ENCODE data around the gene UST.
A peak's percentile ranks its signal among the peaks of the same experiment; 100 is the strongest.

UST gene

GRCh38 chr6:149071997-149072396 lies 325.2 kb downstream of the UST start:
- no peak for DNase-seq

DNA sequence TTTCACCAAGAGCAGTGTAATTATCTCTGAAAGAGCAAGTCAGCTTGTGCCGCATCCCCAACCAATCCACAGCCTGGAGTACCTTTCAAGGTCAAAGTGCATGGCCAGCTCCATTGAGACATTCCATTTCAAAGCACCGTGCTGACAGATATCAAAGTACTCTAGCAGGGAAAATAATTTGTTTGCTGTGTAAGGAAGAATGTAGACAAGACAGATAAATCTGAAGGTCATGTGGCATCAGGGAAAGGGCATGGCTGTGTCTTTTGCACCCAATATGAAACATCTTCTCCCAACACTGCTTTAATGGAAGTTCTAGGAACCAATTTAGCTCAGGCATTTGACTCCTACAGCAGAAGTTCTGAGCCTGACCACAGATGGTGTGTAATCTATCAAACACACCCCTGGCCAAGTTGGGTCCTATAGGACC lies 328.0 kb downstream of the UST start:
- DNase-seq: no peak

DNA sequence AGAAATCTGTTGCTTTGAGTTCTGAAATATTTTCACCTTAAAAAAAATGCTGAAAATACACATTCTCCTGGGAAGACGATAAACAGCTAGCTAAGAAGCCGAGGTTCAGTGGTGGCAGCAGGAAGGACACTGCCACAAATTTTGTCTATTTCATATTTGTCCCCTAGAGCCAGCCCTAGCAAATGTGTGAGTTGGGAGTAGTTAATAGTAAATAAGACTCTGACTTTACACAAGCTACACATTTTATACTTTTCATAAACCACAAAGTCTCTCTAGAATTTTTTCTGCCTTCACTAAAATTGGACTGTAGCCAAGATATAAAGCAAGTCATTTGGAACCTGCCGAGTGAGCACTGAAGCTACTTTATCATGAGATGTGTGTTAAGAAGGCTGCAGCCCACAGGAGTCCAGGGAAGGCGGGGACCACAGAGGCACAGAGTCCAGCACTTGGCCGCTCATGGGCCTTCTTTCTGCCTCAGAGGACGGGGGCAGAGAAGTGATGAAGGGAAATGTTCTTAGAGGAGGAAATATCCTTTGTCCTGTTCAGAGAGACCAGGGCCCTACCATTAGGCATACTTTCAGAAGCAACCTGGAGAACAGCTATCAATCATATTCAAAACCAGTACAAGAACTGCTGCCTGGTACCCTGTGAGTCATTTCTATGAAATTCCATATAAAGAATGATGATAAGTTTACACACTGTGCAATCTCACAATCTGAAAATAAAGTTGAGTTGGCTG lies 329.0 kb downstream of the UST start:
- no peak for DNase-seq

DNA sequence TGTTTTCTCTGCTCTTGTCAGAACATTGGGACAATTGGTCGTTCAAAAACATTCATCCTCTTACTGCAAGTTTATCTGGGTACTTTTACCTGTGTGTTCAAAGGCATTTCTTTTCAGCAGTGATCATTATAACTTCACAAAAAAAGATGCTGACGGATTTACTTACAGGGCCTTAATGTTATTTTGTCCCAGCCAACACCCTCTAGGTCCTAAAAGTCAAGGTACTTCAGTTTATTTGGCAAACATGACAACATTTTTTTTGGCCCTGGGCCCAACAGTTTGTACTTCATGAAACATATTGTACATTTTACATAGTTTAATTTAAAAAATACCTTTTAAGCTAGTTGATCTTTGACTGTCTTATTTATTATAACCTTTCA lies 329.5 kb downstream of the UST start:
- no peak for DNase-seq

- peak; percentile 22 for DNase-seq
Observed at GRCh38 chr6:149077208-149077607, 330.4 kb downstream of the UST start.

GRCh38 chr6:149078211-149078782 lies 331.5 kb downstream of the UST start:
- DNase-seq: no peak

- DNase-seq: no peak
Observed at GRCh38 chr6:149079456-149079855, 332.6 kb downstream of the UST start.

DNA sequence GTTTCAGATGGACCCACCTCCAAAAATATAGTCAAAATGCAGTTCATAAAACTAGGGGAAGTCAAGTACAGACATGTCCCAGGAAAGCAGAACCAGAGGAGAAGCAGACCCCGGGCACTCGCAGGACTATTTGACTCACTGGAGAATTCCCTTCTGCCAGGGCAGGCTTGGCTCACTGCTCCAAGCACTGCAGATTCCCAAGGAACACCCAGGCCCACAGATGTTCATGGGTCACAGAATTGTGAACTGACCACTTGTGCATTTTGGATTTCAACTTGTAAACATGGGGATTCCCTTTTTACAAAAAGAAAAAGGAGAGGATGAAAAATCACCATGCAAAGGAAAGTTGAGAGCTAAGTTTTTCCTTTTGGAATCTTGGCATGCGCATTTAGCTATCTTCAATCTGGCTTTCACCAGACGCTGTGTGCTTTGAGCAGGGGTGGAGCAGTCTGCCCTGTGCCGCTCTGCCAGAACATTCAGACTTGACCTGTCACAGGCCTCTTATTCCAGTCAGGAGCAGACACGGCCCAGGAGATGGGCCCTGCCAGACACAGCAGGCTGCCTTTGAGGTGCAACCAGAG lies 333.2 kb downstream of the UST start:
- DNase-seq: no peak

DNA sequence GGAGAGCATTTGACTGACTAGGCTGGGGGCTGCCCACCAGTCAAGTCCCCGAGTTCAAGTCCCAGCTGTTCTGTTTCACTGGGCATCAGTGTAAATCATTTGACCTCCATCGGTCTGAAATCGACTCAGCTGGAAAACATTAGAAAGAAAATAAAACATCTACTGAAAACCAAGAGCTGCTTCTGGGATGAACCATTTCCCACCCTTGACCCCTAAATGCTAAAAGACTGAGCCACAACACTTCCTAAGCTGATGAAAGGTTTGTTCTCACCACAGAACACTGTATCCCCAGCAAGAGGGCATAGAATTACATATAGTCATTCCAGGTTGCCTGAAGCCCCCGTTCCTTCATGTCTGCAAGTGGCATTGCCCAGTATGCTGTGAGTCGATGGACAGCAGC lies 333.7 kb downstream of the UST start:
- DNase-seq: no peak

GRCh38 chr6:149081281-149081680 lies 334.5 kb downstream of the UST start:
- DNase-seq: no peak

DNA sequence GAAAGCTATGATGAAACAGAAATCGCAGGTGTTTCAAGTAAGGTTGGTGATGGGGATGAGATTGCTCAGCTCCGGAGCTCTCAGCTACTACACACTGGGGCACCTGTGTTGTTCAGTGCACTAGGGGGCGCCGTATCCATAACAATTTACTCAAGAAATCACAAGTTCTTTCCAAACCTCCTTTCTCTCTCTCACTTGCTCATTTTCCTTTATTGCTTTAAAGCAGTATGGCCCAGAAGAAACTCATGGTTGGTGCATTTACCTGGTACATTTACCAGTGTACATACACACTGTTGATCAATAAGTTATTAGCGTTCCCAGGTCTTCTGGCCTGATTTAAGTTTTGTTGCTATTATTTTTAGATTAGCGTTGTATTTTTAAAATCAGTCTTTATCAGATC lies 335.5 kb downstream of the UST start:
- peak; percentile 84 for DNase-seq

DNA sequence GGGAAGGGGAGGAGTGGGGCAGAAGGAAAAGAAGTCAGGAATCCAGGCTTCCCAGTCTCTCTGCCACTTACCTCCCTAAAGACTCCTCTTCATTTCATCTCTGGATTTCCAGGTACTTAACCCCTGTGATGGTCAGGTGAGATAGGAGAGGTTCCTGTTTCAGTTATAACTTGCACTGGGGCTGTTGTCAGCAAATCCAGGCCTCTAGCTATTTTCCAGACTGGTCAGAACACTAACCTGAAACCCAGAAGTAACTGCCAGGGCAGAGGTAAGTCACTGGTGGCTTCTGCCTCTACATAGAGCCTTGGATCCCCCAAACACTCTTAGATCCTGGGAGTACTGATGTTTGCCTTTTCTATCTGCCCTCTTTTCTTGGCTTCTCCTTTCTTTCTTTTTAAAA lies 337.2 kb downstream of the UST start:
- no peak for DNase-seq

DNA sequence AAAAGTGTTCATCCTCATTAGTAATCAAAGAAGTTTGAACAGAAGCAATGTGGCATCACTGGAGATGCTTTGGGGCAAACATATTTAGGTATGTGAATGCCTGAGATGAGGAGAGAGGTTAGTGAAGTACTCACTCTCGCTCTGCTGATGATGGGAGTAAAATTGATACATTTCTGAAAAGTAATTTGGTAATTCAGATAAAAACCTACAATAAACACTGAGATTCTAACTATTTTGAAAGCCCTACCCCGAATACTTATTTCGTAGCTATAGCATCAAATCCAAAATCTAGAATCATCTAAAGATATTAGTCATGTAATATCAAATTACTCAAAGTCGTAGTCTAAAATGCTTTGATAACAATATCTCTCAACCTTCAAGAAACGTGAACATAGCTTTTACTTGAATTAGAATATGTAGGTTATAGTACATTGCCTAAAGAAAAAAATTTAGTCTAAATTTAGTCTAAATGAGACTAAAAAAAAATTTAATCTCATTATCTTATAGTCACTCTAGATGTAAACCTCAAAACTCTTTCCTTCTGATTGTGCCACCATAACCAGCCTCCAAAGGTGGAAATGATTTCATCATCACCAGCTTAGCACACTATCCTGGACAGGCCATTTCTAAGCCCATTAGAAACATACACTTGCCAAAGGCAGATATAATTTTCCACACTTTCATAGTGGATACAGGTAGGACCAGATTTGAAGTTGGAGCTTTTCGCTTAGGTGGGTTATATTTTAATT lies 338.2 kb downstream of the UST start:
- DNase-seq: no peak

DNA sequence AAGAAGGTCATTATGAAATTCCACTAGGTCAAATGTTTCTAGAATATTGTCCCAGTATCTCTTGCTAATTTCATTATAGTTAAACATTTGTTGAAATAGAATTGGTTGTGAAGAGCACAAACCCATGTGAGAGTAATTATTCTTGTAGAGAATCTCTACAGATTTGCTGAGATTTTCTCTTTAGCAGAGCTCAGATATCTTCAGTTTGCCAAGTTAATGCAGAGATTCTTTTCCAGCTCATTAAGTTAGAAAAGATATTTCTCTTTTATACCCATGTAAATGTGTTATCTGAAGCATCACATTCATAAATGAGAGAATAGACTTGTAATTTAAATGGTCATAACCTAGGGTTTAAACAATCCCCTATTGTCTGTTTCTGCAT lies 338.7 kb downstream of the UST start:
- DNase-seq: no peak

- DNase-seq: no peak
Observed at GRCh38 chr6:149086363-149086762, 339.5 kb downstream of the UST start.

DNA sequence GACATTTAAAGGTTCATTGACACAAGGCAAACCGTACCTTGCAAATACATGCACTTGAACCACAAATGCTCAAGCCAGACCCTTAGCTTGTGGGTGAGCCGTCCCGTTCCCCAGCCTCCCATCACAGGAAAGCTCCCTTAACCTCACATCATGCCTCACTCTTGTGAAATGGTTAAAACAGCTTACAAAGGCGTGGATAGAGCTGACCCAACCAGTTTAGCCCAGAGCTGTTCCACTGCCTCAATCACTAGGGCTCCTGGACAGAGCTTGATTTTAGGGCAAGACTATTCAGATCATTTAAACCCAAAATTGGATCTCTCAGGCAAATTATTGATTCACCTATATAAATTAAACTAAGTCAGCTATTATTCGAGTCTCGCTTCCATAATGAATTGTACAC lies 341.1 kb downstream of the UST start:
- DNase-seq: no peak

GRCh38 chr6:149088361-149088760 lies 341.5 kb downstream of the UST start:
- DNase-seq: no peak

GRCh38 chr6:149089510-149089909 lies 342.7 kb downstream of the UST start:
- DNase-seq: no peak

- DNase-seq: no peak
Observed at GRCh38 chr6:149090937-149091336, 344.1 kb downstream of the UST start.

- DNase-seq: no peak
Observed at GRCh38 chr6:149093643-149094042, 346.8 kb downstream of the UST start.

GRCh38 chr6:149094156-149094555 lies 347.3 kb downstream of the UST start:
- DNase-seq: no peak

GRCh38 chr6:149094934-149095351 lies 348.1 kb downstream of the UST start:
- DNase-seq: no peak

- DNase-seq: no peak
Observed at GRCh38 chr6:149095842-149096241, 349.0 kb downstream of the UST start.

- DNase-seq: no peak
Observed at GRCh38 chr6:149097794-149098193, 351.0 kb downstream of the UST start.
